SU-DHL-6 (cell line): ENCODE data around the gene SCAMP5.

Experiments
- CTCF ChIP-seq: fragments of 200-600 bp; sonication (generic); IDR thresholded peaks from one replicate; pipeline ENCODE4 v1.5.1; 2017; ENCODE audit warnings: antibody characterized with exemption, mild to moderate bottlenecking, low read length, moderate library complexity; ENCODE audit not compliant: insufficient read depth, poor library complexity, severe bottlenecking
- EZH2phosphoT487 ChIP-seq: fragments of 200-600 bp; sonication (generic), shearing (Covaris generic); conservative IDR thresholded peaks from 2 replicates; pipeline ENCODE4 v1.6.1; 2018; ENCODE audit warnings: mild to moderate bottlenecking, antibody characterized with exemption, low read length, moderate library complexity, mixed read lengths

DNA sequence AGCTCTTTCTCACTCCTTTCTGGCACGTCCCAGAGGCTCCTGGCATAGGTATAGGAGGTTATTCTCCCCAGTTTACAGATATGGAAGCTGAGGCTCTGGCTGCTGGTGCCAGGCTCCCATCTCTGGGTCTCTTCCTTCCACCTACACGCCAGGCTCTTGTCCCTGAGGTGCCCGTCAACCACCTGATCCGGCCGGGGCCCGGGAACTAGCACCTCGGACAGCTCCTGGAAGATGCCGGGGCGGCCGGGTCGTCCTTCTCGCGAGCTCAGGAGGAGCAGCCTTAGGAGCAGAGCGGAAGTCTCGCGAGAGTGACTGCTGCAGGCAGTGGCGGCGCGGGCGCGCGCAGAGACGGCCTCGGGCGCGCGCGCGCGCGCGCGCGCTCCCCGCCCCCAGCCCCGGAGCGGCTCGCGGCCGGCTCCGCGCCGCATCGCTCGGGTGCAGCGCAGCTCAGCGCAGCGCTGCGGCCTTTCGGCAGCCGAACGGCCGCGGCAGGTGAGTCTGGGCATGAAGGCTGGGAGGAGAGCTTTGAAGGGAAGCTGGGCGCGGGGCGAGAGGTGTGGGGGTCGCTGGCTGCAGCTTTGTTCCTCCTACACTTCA, at the start of gene SCAMP5:
- TF ChIP-seq CTCF (no peak), EZH2phosphoT487 (no peak)
